IPS-18c (cell line): Measurements from ENCODE around the gene CAPN10.
"Not testable (repeated sequence)": the region's sequence is repeated elsewhere in the genome, so short reads cannot be mapped to it uniquely, and the experiment has no call there.

Source experiments
- H3K4me3 ChIP-seq: 2 replicates; pipeline ENCODE4 v1.7.0; 2013; ENCODE audit warnings: low read depth, mild to moderate bottlenecking, low read length, moderate library complexity; ENCODE audit not compliant: insufficient read depth
- H3K9me3 ChIP-seq: one replicate; pipeline ENCODE4 v1.6.1; 2013; ENCODE audit warnings: mild to moderate bottlenecking, low read length, moderate library complexity; ENCODE audit not compliant: control insufficient read depth, insufficient read depth

Gene CAPN10

DNA sequence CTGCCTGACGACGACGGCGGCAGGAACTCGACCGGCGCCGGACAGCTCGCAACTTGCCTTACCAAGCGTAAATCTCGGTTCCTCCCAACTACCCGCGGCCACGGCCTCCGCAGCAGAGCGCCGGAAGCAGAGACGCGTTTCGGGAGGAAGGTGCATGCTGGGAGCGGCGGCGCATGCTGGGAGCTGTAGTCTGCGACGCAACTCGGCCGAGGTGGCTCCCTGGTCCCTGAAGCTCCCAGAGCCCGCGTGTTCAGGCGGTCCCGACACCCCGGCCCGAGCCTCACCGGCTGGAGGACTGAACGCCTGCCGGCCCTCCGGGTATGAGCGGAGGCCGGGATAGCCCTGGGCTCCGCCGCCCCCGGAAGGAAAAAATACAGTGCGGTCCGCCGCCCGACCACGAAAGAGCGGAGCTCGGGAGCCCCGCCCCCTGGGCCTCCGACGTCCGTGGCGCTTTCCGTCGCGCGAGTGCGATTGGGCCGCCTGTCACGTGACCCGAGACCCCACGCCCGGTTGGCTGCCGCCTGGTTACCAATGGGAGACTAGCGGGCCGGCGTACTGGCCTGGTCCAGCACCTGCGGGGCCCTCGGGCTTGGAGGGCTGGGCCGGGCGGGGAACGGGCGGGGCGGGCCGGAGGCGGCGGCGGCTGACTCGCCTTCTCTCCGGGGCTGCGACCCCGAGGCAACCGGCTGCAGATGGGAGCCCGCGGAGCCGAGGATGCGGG, at the start of gene CAPN10:
TSS of gene CAPN10 (plus strand) at position 537 of the 721 bp plus-strand sequence. CDS start at position 715, 178 bp downstream.
- peak within 1 kb of the TSS; percentile 100 for H3K4me3 ChIP-seq
- H3K9me3 ChIP-seq = no peaks in the 10 kb centered on the region

GRCh38 chr2:240538031-240538780, 48.3 kb upstream of the CAPN10 start:
- Histone ChIP-seq H3K4me3 (no peak overlapping the region), H3K9me3 (no peaks in the 10 kb centered on the region)

GRCh38 chr2:240539101-240539500, 47.4 kb upstream of the CAPN10 start:
- H3K4me3 ChIP-seq, H3K9me3 ChIP-seq: not testable (repeated sequence)

- Histone ChIP-seq H3K9me3 (peaks cover 2% of the 10 kb centered on the region), H3K4me3 (no peak overlapping the region)
These were observed 46.6 kb upstream of the CAPN10 start for GRCh38 chr2:240539906-240540305.

DNA sequence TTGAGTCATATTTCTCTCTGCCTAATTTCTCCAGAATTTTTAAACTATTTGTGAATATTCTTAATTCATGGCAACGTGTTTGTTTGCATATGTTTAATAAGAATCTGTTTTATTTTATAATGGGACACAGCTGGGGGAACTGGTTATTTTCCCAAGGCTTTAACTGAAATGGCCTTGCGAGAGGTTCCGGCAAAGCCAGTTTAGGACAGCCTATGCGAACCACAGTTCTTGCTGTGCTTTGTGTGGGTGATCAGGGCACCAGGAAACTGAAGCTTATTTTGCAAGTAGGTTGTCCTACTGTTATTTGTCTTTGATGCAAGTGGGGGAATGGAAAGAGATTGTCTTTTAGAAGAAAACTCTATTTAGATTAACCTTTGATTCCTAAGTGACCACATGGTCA, 35.2 kb upstream of the CAPN10 start:
- no peaks in the 10 kb centered on the region for H3K9me3 ChIP-seq
- no peak overlapping the region for H3K4me3 ChIP-seq

- H3K9me3 ChIP-seq = no peaks in the 10 kb centered on the region
- H3K4me3 ChIP-seq = no peak overlapping the region
These were observed 34.7 kb upstream of the CAPN10 start for GRCh38 chr2:240551811-240552210.

DNA sequence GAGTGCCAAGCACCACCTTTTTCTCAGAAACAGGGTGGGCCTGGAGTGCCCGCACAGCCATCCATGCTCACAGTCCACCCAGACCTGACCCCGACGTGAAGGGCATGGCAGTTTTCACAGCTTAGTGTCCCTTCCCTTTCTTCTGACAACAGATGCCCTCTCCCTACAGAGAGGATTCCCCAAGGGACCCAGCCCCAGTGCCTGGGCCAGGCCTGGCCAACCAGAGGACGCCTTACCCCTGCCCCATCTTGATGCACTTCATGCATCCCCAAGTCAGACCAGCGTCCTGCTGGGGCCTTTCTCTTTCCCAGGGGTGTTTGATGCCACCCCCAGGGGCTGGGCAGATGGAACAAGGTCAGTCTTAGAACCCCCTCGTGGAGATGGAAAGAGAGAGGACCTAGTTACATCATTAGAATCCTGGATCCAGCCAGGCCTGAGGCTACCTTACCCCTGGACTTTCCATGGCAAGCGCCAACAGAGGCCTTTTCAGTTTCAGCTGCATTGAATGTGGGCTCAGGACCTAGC, 32.5 kb upstream of the CAPN10 start:
- Histone ChIP-seq H3K4me3 (no peak overlapping the region), H3K9me3 (peaks cover under 1% of the 10 kb centered on the region)

DNA sequence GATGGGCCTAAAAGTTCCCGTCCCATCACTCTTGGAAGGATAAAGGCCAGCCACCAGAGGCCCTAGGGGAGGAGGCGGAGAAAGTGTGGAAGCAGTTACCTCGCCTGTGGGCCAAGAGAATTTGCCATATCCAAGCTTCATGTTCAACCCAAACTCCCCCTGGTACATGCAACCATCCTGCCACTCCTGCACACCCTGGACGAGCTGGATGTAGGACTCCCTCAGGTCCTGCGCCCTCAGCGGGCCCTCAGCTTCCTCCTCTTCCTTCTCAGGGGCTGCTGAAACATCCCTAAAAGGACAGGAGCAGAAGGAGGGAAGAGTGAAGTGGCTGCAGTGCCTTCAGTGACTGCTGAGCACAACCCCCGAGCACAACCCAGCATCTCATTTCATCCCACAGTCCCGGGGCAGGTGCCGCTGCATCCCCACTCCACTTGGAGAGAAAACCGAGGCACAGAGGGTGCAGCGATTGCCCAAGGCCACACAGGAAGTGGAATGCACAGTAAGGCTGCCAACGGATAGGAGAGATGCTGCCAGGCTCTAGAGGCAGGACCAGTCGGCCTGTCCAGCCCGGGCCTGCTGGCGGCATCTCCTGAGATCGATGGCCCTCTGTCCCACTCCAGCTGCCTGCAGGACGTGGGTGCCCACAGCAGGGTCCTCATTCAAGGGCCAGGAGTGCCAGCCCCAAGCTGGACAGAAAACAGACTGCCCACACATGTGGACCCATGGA, 31.6 kb upstream of the CAPN10 start:
- H3K4me3 ChIP-seq = no peak overlapping the region
- H3K9me3 ChIP-seq = peaks cover 2% of the 10 kb centered on the region

GRCh38 chr2:240555541-240556250, 30.8 kb upstream of the CAPN10 start:
- no peak overlapping the region for H3K4me3 ChIP-seq
- H3K9me3 ChIP-seq = peaks cover 2% of the 10 kb centered on the region

DNA sequence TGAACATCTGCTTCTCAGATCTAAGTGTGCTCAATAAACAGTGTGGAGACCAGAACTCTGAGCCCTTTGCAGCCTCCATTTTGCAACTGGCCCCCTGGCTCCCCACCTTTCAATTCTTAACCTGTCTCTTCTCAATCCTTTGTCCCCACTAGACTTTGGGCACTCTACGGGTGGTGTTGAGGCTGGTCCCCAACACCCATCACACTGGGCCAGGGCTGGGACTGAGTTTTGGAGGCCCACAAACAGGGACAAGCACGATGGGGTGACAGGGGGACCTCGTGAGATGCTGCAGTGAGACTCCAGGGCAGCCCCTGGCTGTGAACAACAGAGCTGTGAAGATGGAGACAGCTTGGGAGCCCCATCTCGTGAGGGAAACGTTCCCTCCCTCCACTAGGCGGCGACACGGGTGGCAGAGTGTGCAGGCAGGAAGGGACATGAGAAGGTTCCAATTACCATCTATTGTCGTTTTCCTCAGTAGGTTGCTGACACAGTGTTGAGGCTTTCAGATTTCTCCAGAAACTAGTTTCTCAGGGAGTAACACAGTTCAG, 29.9 kb upstream of the CAPN10 start:
- Histone ChIP-seq H3K4me3 (no peak overlapping the region), H3K9me3 (peaks cover 2% of the 10 kb centered on the region)

- peaks cover 2% of the 10 kb centered on the region for H3K9me3 ChIP-seq
- peak overlapping the region; percentile 36 for H3K4me3 ChIP-seq
These were observed 29.3 kb upstream of the CAPN10 start for GRCh38 chr2:240557101-240557751.

GRCh38 chr2:240557808-240558207, 28.7 kb upstream of the CAPN10 start, which contains the start of gene ANKMY1:
Gene ANKMY1, minus strand, starts transcription at chr2:240557988. Its CDS starts 653 bp downstream, at chr2:240557335.
- peak within 1 kb of the TSS; percentile 36 for H3K4me3 ChIP-seq
- peaks cover 2% of the 10 kb centered on the region for H3K9me3 ChIP-seq

DNA sequence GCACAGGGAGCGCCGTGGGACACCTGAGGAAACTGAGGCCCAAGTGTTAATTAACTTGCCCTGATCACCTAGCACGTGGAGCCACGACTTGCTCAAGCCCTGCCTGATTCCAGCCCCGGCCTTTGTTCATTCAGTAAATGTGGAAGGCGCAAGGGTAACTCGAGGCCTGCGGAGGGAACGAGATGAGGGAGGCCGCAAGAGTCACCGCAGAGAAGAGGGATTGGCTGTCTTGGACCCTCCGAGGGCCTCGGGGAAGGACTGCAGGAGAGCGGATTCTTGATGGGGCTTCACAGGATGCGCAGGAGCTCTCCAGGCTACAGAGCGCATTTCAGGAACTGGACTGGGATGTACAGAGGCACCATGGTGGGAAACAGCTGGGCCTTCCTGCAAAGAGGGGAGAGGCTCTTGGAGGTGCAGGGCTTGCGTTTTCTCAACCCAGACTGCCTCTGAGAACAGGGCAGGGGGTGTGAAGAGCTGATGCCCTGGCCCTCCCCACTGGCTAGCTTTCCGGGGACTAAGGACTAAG, 28.2 kb upstream of the CAPN10 start:
- peaks cover 2% of the 10 kb centered on the region for H3K9me3 ChIP-seq
- H3K4me3 ChIP-seq = no peak overlapping the region

- no peak overlapping the region for H3K4me3 ChIP-seq
- H3K9me3 ChIP-seq = peaks cover 2% of the 10 kb centered on the region
These were observed 27.2 kb upstream of the CAPN10 start for GRCh38 chr2:240559286-240559685.

DNA sequence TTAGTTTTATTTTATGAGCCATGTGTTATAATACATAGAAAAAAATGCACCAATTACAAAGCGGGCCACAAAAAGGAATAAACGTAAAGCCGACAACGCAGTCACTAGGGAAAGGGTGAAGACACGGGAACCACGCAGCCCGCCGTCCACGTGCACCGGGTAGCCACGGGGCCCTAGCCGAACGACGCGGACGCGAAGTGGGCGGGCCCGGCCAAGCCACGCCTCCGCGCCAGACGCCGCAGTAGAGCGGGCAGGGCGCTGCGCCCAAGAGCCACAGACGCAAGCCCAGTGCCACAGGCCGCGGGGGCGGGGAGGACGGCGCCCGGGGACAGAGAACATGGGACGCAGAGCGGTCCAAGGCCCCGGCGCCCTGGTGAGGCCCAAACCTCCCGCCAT, 26.5 kb upstream of the CAPN10 start, which contains the start of gene DUSP28:
TSS of gene DUSP28 (plus strand) at position 274 of the 396 bp plus-strand sequence. CDS start 328 bp downstream, outside the sequence.
- Histone ChIP-seq H3K4me3 (peak within 1 kb of the TSS; percentile 79), H3K9me3 (peaks cover 2% of the 10 kb centered on the region)
